HG02970 (cell line): ENCODE measurements around the gene PDLIM7.

Experiments
- ATAC-seq: cut with Tn5 transposase; IDR thresholded peaks from one replicate; pipeline ENCODE4 v1.9.1; 2021; ENCODE audit warnings: mild to moderate bottlenecking, moderate library complexity, moderate number of reproducible peaks; ENCODE audit not compliant: unreplicated experiment, low FRiP score

Gene PDLIM7

GRCh38 chr5:177434437-177434836 lies 63.0 kb downstream of the PDLIM7 start:
- no peak for ATAC-seq

DNA sequence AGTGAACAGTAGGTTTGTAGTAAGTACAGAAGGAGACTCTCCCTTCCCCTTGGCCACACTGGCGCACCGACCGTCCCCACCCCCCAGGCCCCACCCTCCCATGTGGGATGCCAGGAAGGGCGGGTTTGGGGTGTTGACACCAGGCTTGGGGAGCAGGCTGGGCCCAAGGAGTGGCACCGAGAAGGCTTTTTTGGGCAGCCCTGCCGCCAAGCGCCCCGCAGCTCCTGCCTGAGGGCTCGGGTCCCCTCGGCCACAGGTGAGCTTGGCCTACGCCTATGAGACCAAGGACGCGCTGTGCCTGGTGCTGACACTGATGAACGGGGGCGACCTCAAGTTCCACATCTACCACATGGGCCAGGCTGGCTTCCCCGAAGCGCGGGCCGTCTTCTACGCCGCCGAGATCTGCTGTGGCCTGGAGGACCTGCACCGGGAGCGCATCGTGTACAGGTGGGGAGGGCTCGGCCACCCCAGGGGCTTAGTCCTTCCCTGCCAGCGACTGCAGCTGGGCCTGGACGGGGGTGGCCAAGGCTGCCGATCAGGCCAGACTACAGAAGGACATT lies 63.7 kb downstream of the PDLIM7 start:
- ATAC-seq = no peak
